ENCODE results near the gene WDFY3. TPM values are rescaled to one million over a fixed set of nuclear protein-coding genes. Genes with fewer than 3 reads are reported as not detected.
A peak's percentile ranks its signal among the peaks of the same experiment; 100 is the strongest.

WDFY3 gene
- polyA plus RNA-seq, 1 of the 3 experiments (the other 2 are of a cell fraction): 13.8 TPM

- Histone ChIP-seq H3K36me3 (replicated peaks in 1 of 2; ENCODE audit: control insufficient read depth in 1 of 2, insufficient read depth in 2 of 2, low read length in 1 of 2) (peaks cover 0 to under 1% of the 10 kb centered on the region in 2 experiments), H3K4me2 (no peak overlapping the region), H3F3A (replicated peaks; ENCODE audit: insufficient read depth) (peaks cover 3% of the 10 kb centered on the region), H2AFZ (ENCODE audit: low read depth) (no peak overlapping the region), H3K27me3 (ENCODE audit: insufficient read depth) (no peaks in the 10 kb centered on the region), H3K9me2 (no peaks in the 10 kb centered on the region), H4K20me1 (ENCODE audit: insufficient read depth) (peaks cover 12% of the 10 kb centered on the region; the same call in 1 of the 2 replicates), H3K4me1 (ENCODE audit: control insufficient read depth in 1 of 2, insufficient read depth in 2 of 2, low read depth in 1 of 2, low read length in 1 of 2) (peaks cover 6 to 8% of the 10 kb centered on the region in 2 experiments; a peak in 3 of 4 replicates), H3K9me3 (no peaks in the 10 kb centered on the region), H3K79me2 (ENCODE audit: insufficient read depth) (peaks cover 20% of the 10 kb centered on the region), H3K9ac (no peak overlapping the region), H3K27ac (ENCODE audit: low read depth in 2 of 2, low read length in 1 of 2) (no peak overlapping the region), H3K4me3 (ENCODE audit: low read depth in 2 of 2, low read length in 1 of 2) (no peak overlapping the region)
- TF ChIP-seq RFX5 (IDR thresholded peaks at IDR 0.05; ENCODE audit: low read length): no peak
- TF ChIP-seq TEAD4 (IDR thresholded peaks at IDR 0.05; ENCODE audit: borderline replicate concordance, insufficient read depth): no peak
- CTCF ChIA-PET: interaction anchor here (0.7 kb wide), 1 partner anchor 219 kb away, joined by 4 read pairs; no protein-coding TSS in a partner anchor
- WGBS (ENCODE audit: low lambda C conversion rate): 96% methylated on average over 1 of the region's 1 CpG
- DNase-seq: no peak
- POLR2A ChIA-PET: no interaction called here
These were observed 2.4 kb upstream of the WDFY3 start for GRCh38 chr4:84968925-84969324.

- Histone ChIP-seq H4K20me1 (ENCODE audit: insufficient read depth) (peaks cover 23% of the 10 kb centered on the region), H3K9me2 (no peaks in the 10 kb centered on the region), H3K9me3 (no peaks in the 10 kb centered on the region), H3K27me3 (ENCODE audit: insufficient read depth) (no peaks in the 10 kb centered on the region), H3K27ac (ENCODE audit: low read depth in 2 of 2, low read length in 1 of 2) (peak overlapping the region; percentile 80 to 95), H3K4me3 (ENCODE audit: low read depth in 2 of 2, low read length in 1 of 2) (peak overlapping the region; percentile 78 to 90), H3K79me2 (ENCODE audit: insufficient read depth) (peaks cover 37% of the 10 kb centered on the region), H3K4me1 (ENCODE audit: control insufficient read depth in 1 of 2, insufficient read depth in 2 of 2, low read depth in 1 of 2, low read length in 1 of 2) (peaks cover 6 to 8% of the 10 kb centered on the region in 2 experiments; a peak in 3 of 4 replicates), H3K4me2 (peak overlapping the region; percentile 90), H3F3A (replicated peaks; ENCODE audit: insufficient read depth) (peaks cover 3% of the 10 kb centered on the region), H2AFZ (ENCODE audit: low read depth) (peak overlapping the region; percentile 96), H3K9ac (peak overlapping the region; percentile 86), H3K36me3 (replicated peaks in 1 of 2; ENCODE audit: control insufficient read depth in 1 of 2, insufficient read depth in 2 of 2, low read length in 1 of 2) (peaks cover 0 to 9% of the 10 kb centered on the region in 2 experiments)
- 2% methylated on average over 7 of the region's 7 CpGs for WGBS (ENCODE audit: low lambda C conversion rate)
- ChIA-PET CTCF (interaction anchor here (0.7 to 2.4 kb wide), 8 partner anchors 139 to 438 kb away, joined by 3 to 23 read pairs (median 4); no protein-coding TSS in a partner anchor), POLR2A (interaction anchor here (0.6 kb wide), 1 partner anchor 218 kb away, joined by 5 read pairs; no protein-coding TSS in a partner anchor)
- no peak for DNase-seq
- TF ChIP-seq NRF1 (IDR thresholded peaks at IDR 0.05; ENCODE audit: low read depth, low read length): no peak
- TF ChIP-seq GATA2 (CRISPR knock-in tag; IDR thresholded peaks at IDR 0.05): no peak
- no peak for TF ChIP-seq CHD2 (IDR thresholded peaks at IDR 0.05; ENCODE audit: low read length, partially characterized antibody)
- TF ChIP-seq NFIC (IDR thresholded peaks at IDR 0.05; ENCODE audit: borderline replicate concordance): no peak
- TF ChIP-seq MAX (IDR thresholded peaks at IDR 0.05; ENCODE audit: low read depth): 0 out of 2 replicates have a peak, but pooled peaks have one; percentile 22
- no peak for TF ChIP-seq SIN3A (IDR thresholded peaks at IDR 0.05; ENCODE audit: borderline replicate concordance, low read depth, low read length)
- TF ChIP-seq REST (IDR thresholded peaks at IDR 0.05; ENCODE audit: low read depth, low read length): no peak
These were observed 777 bp upstream of the WDFY3 start for GRCh38 chr4:84967243-84967690.

Measured in SK-N-SH (cell line).